Kidney (tissue), 14 donors: ENCODE measurements around the gene CSDE1. TPM values are rescaled to one million over a fixed set of nuclear protein-coding genes. Genes with fewer than 3 reads are reported as not detected.

Experiments used
- DNase-seq, 5 donors: peaks; one replicate each; pipeline ENCODE4 v3.0.0-alpha.2; 2013 to 2020
- FAIRE-seq: peaks from 2 replicates; lab custom pipeline; 2012; peaks lifted over from hg19 to GRCh38; lab: Jason Lieb, UNC
- H3K27ac ChIP-seq, 2 donors: one replicate each; pipeline ENCODE4 v1.7.0; 2013; ENCODE audit warnings: low read depth in 2 of 2, low read length in 2 of 2, inconsistent platforms in 1 of 2
- H3K27me3 ChIP-seq: one replicate; pipeline ENCODE4 v1.7.1; 2013; ENCODE audit warnings: low read length, inconsistent platforms; ENCODE audit not compliant: control insufficient read depth, insufficient read depth
- H3K36me3 ChIP-seq, 3 donors: one replicate each; pipeline versions ENCODE4 v1.7.0 to v1.7.1; 2013; ENCODE audit warnings: low read length in 3 of 3, control low read depth in 1 of 3, inconsistent platforms in 1 of 3; ENCODE audit not compliant: insufficient read depth in 3 of 3, control insufficient read depth in 2 of 3
- H3K4me1 ChIP-seq, 3 donors: one replicate each; pipeline versions ENCODE4 v1.7.0 to v1.7.1; 2013; ENCODE audit warnings: low read length in 3 of 3, inconsistent platforms in 1 of 3, low read depth in 1 of 3; ENCODE audit not compliant: control insufficient read depth in 2 of 3, insufficient read depth in 2 of 3
- H3K4me3 ChIP-seq, 3 donors: one replicate each; pipeline versions ENCODE4 v1.7.0 to v1.8.1; 2013; ENCODE audit warnings: low read length in 3 of 3, control low read depth in 1 of 3, inconsistent platforms in 1 of 3
- H3K9ac ChIP-seq, 3 donors: one replicate each; pipeline versions ENCODE4 v1.7.0 to v1.7.1; 2013; ENCODE audit warnings: low read length in 3 of 3, control low read depth in 1 of 3, inconsistent platforms in 1 of 3
- H3K9me3 ChIP-seq, 3 donors: one replicate each; pipeline versions ENCODE4 v1.7.0 to v1.7.1; 2013; ENCODE audit warnings: low read length in 3 of 3, control low read depth in 1 of 3, inconsistent platforms in 1 of 3; ENCODE audit not compliant: control insufficient read depth in 2 of 3, insufficient read depth in 1 of 3
- intact Hi-C: fragments of 100-400 bp; cut with DNase I; formaldehyde crosslinking; loops from one replicate; pipeline ENCODE4 v1.11.1; 2022
- polyA plus RNA-seq: library from polyadenylated mRNA; stranded (reverse); fragments of 350-450 nt; fragmentation: Illumina TruSeq; extraction: RNeasy Lipid Tissue Mini Kit (QIAGEN cat#74804); gene quantifications from one replicate; pipeline ENCODE4 v1.2.3, GENCODE V29; 2014; ENCODE audit warnings: low read depth, low replicate concordance; ENCODE audit not compliant: insufficient read depth
- total RNA-seq: library from RNA; stranded (reverse); fragmentation: NEBNext Ultra II Directional; extraction: Animal tissue kit (Norgen Biotek cat#: 25700); gene quantifications from one replicate; pipeline ENCODE4 v1.2.1, GENCODE V29; 2021
- TF ChIP-seq, protein P1 (sequence below): IDR thresholded peaks from 3 replicates; pipeline ENCODE4 v1.5.1; 2012; ENCODE audit warnings: mild to moderate bottlenecking, moderate library complexity, borderline replicate concordance; ENCODE audit not compliant: insufficient read depth; ENCODE audit errors: extremely low read depth
- donor health status: control.
- donor health status: control.
- donor health status: control.
- donor health status: control.
- donor health status: control.
- donor health status: DM: yes; HTN: yes; CAD: no.
- donor health status: Normal renal cell carcinoma (clear cell type).

The CSDE1 gene
- total and polyA plus RNA-seq, 2 donors from 2014 or later: 165 to 486 TPM

DNA sequence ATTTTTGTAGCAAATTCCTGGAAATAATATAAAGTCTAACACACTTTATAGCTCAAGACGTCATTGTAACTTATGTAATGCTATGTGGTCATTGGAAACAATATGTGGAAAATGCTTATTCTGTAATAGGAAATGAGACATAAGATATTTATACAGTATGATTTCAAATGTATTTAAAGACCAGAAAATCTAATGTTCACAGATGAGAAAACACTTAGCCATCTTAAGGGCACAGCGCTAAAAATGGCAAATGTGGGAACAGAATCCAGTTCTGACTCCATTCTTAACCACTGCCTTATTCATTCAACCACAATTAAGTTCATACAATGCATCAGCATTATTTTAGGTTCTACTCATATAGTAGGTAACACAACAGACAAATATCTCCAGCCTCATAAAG lies 12.5 kb downstream of the CSDE1 start:
- no peaks in the 10 kb centered on the region for H3K9me3 ChIP-seq
- TF ChIP-seq, protein P1, sequence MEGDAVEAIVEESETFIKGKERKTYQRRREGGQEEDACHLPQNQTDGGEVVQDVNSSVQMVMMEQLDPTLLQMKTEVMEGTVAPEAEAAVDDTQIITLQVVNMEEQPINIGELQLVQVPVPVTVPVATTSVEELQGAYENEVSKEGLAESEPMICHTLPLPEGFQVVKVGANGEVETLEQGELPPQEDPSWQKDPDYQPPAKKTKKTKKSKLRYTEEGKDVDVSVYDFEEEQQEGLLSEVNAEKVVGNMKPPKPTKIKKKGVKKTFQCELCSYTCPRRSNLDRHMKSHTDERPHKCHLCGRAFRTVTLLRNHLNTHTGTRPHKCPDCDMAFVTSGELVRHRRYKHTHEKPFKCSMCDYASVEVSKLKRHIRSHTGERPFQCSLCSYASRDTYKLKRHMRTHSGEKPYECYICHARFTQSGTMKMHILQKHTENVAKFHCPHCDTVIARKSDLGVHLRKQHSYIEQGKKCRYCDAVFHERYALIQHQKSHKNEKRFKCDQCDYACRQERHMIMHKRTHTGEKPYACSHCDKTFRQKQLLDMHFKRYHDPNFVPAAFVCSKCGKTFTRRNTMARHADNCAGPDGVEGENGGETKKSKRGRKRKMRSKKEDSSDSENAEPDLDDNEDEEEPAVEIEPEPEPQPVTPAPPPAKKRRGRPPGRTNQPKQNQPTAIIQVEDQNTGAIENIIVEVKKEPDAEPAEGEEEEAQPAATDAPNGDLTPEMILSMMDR: no peak
- no peak overlapping the region for H3K9ac ChIP-seq
- no peak for DNase-seq
- intact Hi-C loops: no loop called here
- H3K27ac ChIP-seq: no peak overlapping the region
- peaks cover 0 to 5% (median 4%) of the 10 kb centered on the region in 3 donors for H3K4me1 ChIP-seq
- H3K36me3 ChIP-seq: peaks cover 6 to 18% (median 8%) of the 10 kb centered on the region in 3 donors
- H3K27me3 ChIP-seq: no peaks in the 10 kb centered on the region
- no peak overlapping the region for H3K4me3 ChIP-seq
- FAIRE-seq: no peak

DNA sequence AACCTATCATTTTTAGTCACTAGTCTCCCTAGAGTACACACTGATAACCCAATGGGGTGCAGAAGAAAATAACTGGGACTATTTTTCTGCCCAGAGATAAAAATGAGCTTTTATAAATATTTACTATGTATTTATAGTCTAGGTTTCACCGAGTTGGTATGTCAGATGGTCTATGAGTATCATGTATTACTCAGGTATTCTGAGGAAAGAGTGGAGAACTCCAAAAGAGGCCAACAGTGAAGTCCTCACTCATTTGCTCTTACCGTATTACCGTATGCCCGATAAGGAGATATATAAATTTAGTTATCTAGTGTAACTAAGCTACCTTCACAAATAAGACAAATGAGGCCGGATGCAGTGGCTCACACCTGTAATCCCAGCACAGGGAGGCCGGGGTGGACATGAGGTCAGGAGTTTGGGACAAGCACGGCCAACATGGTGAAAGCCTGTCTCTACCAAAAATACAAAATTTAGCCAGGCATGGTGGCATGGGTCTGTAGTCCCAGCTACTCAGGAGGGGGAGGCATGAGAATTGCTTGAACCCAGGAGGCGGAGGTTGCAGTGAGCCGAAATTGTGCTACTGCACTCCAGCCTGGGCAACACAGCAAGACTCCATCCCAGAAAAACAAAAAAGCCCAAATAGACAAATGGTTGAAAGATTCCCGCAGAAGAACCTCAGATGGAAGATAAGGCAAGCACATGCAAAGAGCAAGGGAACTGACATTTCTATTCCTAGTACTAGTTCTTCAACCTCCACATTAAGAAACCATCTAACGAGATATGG lies 15.6 kb downstream of the CSDE1 start:
- Histone ChIP-seq H3K27ac (no peak overlapping the region), H3K9ac (no peak overlapping the region), H3K36me3 (peaks cover 2 to 18% (median 7%) of the 10 kb centered on the region in 3 donors), H3K9me3 (no peaks in the 10 kb centered on the region), H3K27me3 (no peaks in the 10 kb centered on the region), H3K4me3 (no peak overlapping the region), H3K4me1 (peaks cover 0 to 2% (median 0%) of the 10 kb centered on the region in 3 donors)
- TF ChIP-seq, protein P1: no peak
- FAIRE-seq (no peak), DNase-seq (no peak)
- intact Hi-C loops: no loop called here

DNA sequence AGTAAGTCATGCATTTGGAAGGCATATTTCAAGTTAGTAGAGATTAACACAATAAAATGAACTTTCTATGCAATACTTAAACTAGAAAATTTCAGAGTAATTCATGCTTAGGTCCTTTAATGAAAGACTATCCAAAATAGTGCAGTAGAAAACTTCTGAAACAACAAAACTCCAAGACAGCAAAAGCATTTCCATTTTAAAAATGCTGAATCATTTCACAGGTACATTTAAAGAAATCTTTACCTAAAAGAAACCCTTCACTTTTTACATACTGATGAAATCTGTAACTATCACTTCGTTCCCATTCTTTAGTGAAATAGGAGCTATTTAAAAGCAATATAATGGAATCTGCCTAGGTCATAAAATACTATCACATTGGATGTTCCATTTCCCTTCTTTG lies 17.5 kb downstream of the CSDE1 start:
- H3K36me3 ChIP-seq: peaks cover 11 to 35% (median 14%) of the 10 kb centered on the region in 3 donors
- H3K4me3 ChIP-seq: no peak overlapping the region
- DNase-seq: no peak
- no peaks in the 10 kb centered on the region for H3K9me3 ChIP-seq
- H3K9ac ChIP-seq: no peak overlapping the region
- H3K4me1 ChIP-seq: peaks cover 0 to 2% (median 0%) of the 10 kb centered on the region in 3 donors
- no peaks in the 10 kb centered on the region for H3K27me3 ChIP-seq
- no peak for FAIRE-seq
- TF ChIP-seq, protein P1: no peak
- no peak overlapping the region for H3K27ac ChIP-seq
- intact Hi-C loops: no loop called here
